DMS53 treated with DMSO at 0.1 percent for 48 hours (cell line): ENCODE measurements around the gene TMEM163.

Experiments
- DNase-seq: peaks from one replicate; lab custom pipeline; 2025; ENCODE audit not compliant: unreplicated experiment; lab: John Stamatoyannopoulos, UW

Gene TMEM163

GRCh38 chr2:134413912-134414311 lies 304.9 kb downstream of the TMEM163 start:
- DNase-seq: no peak

- no peak for DNase-seq
Observed at GRCh38 chr2:134413430-134413829, 305.4 kb downstream of the TMEM163 start.

GRCh38 chr2:134412639-134412999 lies 306.2 kb downstream of the TMEM163 start:
- no peak for DNase-seq

GRCh38 chr2:134411828-134412638 lies 306.8 kb downstream of the TMEM163 start:
- peak; percentile 0 for DNase-seq

- DNase-seq: no peak
Observed at GRCh38 chr2:134411279-134411827, 307.4 kb downstream of the TMEM163 start.

- no peak for DNase-seq
Observed at GRCh38 chr2:134410831-134411231, 308.0 kb downstream of the TMEM163 start.

- DNase-seq: no peak
Observed at GRCh38 chr2:134410006-134410405, 308.8 kb downstream of the TMEM163 start.

- DNase-seq: no peak
Observed at GRCh38 chr2:134408791-134409190, 310.0 kb downstream of the TMEM163 start.

- DNase-seq: no peak
Observed at GRCh38 chr2:134408386-134408785, 310.4 kb downstream of the TMEM163 start.

- DNase-seq: no peak
Observed at GRCh38 chr2:134407154-134407890, 311.5 kb downstream of the TMEM163 start.

GRCh38 chr2:134406736-134407135 lies 312.1 kb downstream of the TMEM163 start:
- no peak for DNase-seq

GRCh38 chr2:134406311-134406710 lies 312.5 kb downstream of the TMEM163 start:
- no peak for DNase-seq
